Ovary (tissue), 3 donors: ENCODE data around the gene PLEKHB2.

Experiments
- CTCF ChIP-seq, 3 donors: fragments of 450-650 bp in 2 of 3; fragments of 200-600 bp in 1 of 3; IDR thresholded peaks; one replicate each; pipeline versions ENCODE4 v1.5.1 to v1.8.0; 2016 to 2022; ENCODE audit warnings: antibody characterized with exemption in 3 of 3, mild to moderate bottlenecking in 1 of 3
- EP300 ChIP-seq: sonication (generic); formaldehyde crosslinking; IDR thresholded peaks from one replicate; pipeline ENCODE4 v1.6.1; 2017; ENCODE audit warnings: antibody characterized with exemption
- POLR2A ChIP-seq: fragments of 450-650 bp; IDR thresholded peaks from one replicate; pipeline ENCODE4 v1.6.1; 2017; ENCODE audit warnings: antibody characterized with exemption, mild to moderate bottlenecking, moderate library complexity
- donor health status: DM: no; HTN: no; CAD: no.

GRCh38 chr2:131076707-131077106, 28.4 kb upstream of the PLEKHB2 start:
- TF ChIP-seq EP300 (no peak), POLR2A (no peak), CTCF (IDR thresholded peaks at IDR 0.05) (no peak)
